ENCODE results near the gene PAPLN.

GRCh38 chr14:73272393-73272792, 35.1 kb downstream of the PAPLN start:
- no peak for TF ChIP-seq CTCF (IDR thresholded peaks at IDR 0.05)
- no peak for TF ChIP-seq POLR2A (IDR thresholded peaks at IDR 0.05)
- no peak for TF ChIP-seq POLR2AphosphoS5 (IDR thresholded peaks at IDR 0.05)
